CD4-positive, CD25-positive, alpha-beta regulatory T cell (primary cell): ENCODE data around the gene SLC9A8. TPM values are rescaled to one million over a fixed set of nuclear protein-coding genes. Genes with fewer than 3 reads are reported as not detected.

Source experiments
- ATAC-seq, 2 donors: fragments of 150-1000 bp; cut with Tn5 transposase; one replicate each; pipeline ENCODE4 v1.10.0; 2021; ENCODE audit warnings: low read depth in 2 of 2, moderate number of reproducible peaks in 2 of 2, moderate library complexity in 1 of 2
- DNase-seq, 3 donors: peaks; one replicate each; pipeline versions ENCODE4 v3.0.0 to v3.0.0-alpha.2; 2012 to 2022; ENCODE audit warnings: mixed read lengths in 1 of 3
- H3K27ac ChIP-seq: one replicate; pipeline ENCODE4 v1.7.0; 2013; ENCODE audit warnings: mild to moderate bottlenecking, low read length; ENCODE audit not compliant: insufficient read depth, poor library complexity, severe bottlenecking
- H3K27me3 ChIP-seq: one replicate; pipeline ENCODE4 v1.7.0; 2013; ENCODE audit warnings: low read length; ENCODE audit not compliant: control insufficient read depth, insufficient read depth
- H3K36me3 ChIP-seq: one replicate; pipeline ENCODE4 v1.7.0; 2013; ENCODE audit warnings: mild to moderate bottlenecking, low read length, moderate library complexity; ENCODE audit not compliant: control insufficient read depth, insufficient read depth
- H3K4me1 ChIP-seq: 2 replicates; pipeline ENCODE4 v1.7.0; 2013; ENCODE audit warnings: mild to moderate bottlenecking, low read length; ENCODE audit not compliant: insufficient read depth, control insufficient read depth, poor library complexity, severe bottlenecking
- H3K4me3 ChIP-seq: one replicate; pipeline ENCODE4 v1.7.0; 2013; ENCODE audit warnings: low read depth, mild to moderate bottlenecking, low read length, moderate library complexity
- H3K9me3 ChIP-seq, 2 experiments: 1 replicate in 1 of 2; 2 replicates in 1 of 2; pipeline ENCODE4 v1.7.0; 2013; ENCODE audit warnings: low read length in 2 of 2, mild to moderate bottlenecking in 1 of 2, moderate library complexity in 1 of 2; ENCODE audit not compliant: control insufficient read depth in 2 of 2
- H3K27ac Mint-ChIP-seq, 3 donors: one replicate each; pipeline ENCODE4 v1.8.0; 2020 to 2022; ENCODE audit warnings: mild to moderate bottlenecking in 3 of 3, mixed read lengths in 3 of 3, moderate library complexity in 2 of 3
- H3K27me3 Mint-ChIP-seq: one replicate; pipeline ENCODE4 v1.8.0; 2022; ENCODE audit warnings: mild to moderate bottlenecking, mixed read lengths
- H3K36me3 Mint-ChIP-seq: one replicate; pipeline ENCODE4 v1.8.0; 2020; ENCODE audit warnings: mixed read lengths
- H3K4me1 Mint-ChIP-seq, 4 donors: one replicate each; pipeline ENCODE4 v1.8.0; 2020 to 2022; ENCODE audit warnings: mixed read lengths in 4 of 4, mild to moderate bottlenecking in 1 of 4
- H3K4me3 Mint-ChIP-seq, 4 donors: one replicate each; pipeline ENCODE4 v1.8.0; 2020 to 2022; ENCODE audit warnings: mild to moderate bottlenecking in 4 of 4, mixed read lengths in 4 of 4, moderate library complexity in 3 of 4
- H3K9me3 Mint-ChIP-seq, 7 donors: one replicate each; pipeline ENCODE4 v1.8.0; 2020 to 2022; ENCODE audit warnings: mixed read lengths in 7 of 7, mild to moderate bottlenecking in 3 of 7, moderate library complexity in 2 of 7
- polyA plus RNA-seq, 4 donors: library from polyadenylated mRNA; unstranded; fragments of 300-500 nt; fragmentation: Illumina TruSeq; gene quantifications; one replicate each; pipeline ENCODE4 v1.2.3, GENCODE V29; 2021
- total RNA-seq: library from RNA; stranded (reverse); gene quantifications from one replicate; pipeline ENCODE4 v1.2.3, GENCODE V29; 2022

The SLC9A8 gene
- total and polyA plus RNA-seq, 5 donors from 2014 or later: 4.9 to 47.4 (median 7.0) TPM

- H3K36me3 Mint-ChIP-seq: no peaks in the 10 kb centered on the region
- no peak overlapping the region for H3K27ac ChIP-seq
- no peaks in the 10 kb centered on the region for H3K36me3 ChIP-seq
- no peaks in the 10 kb centered on the region for H3K9me3 ChIP-seq
- peaks cover under 1 to 7% (median 6%) of the 10 kb centered on the region in 4 donors for H3K4me1 Mint-ChIP-seq
- H3K27me3 ChIP-seq: no peaks in the 10 kb centered on the region
- DNase-seq (peak; percentile 64 to 86 (median 79)), ATAC-seq (peak; percentile 79 to 85)
- peak overlapping the region; percentile 28 to 90 (median 53) for H3K27ac Mint-ChIP-seq
- peaks cover 13% of the 10 kb centered on the region for H3K27me3 Mint-ChIP-seq
- no peaks in the 10 kb centered on the region for H3K9me3 Mint-ChIP-seq
- H3K4me3 ChIP-seq: no peak overlapping the region
- no peaks in the 10 kb centered on the region for H3K4me1 ChIP-seq
- peak overlapping the region in 1 of 4 donors; percentile 3 for H3K4me3 Mint-ChIP-seq
Observed at GRCh38 chr20:49928411-49929141, 115.9 kb downstream of the SLC9A8 start.

- no peak overlapping the region for H3K27ac Mint-ChIP-seq
- H3K9me3 Mint-ChIP-seq: no peaks in the 10 kb centered on the region
- H3K27me3 ChIP-seq: no peaks in the 10 kb centered on the region
- H3K4me3 Mint-ChIP-seq: no peak overlapping the region
- no peak for DNase-seq
- H3K9me3 ChIP-seq: no peaks in the 10 kb centered on the region
- no peak overlapping the region for H3K4me3 ChIP-seq
- peaks cover 9% of the 10 kb centered on the region for H3K27me3 Mint-ChIP-seq
- no peak for ATAC-seq
- H3K27ac ChIP-seq: no peak overlapping the region
- no peaks in the 10 kb centered on the region for H3K4me1 ChIP-seq
- H3K36me3 Mint-ChIP-seq: no peaks in the 10 kb centered on the region
- peaks cover 6 to 11% (median 10%) of the 10 kb centered on the region in 4 donors for H3K4me1 Mint-ChIP-seq
- H3K36me3 ChIP-seq: no peaks in the 10 kb centered on the region
Observed at GRCh38 chr20:49929142-49929494, 116.5 kb downstream of the SLC9A8 start.

DNA sequence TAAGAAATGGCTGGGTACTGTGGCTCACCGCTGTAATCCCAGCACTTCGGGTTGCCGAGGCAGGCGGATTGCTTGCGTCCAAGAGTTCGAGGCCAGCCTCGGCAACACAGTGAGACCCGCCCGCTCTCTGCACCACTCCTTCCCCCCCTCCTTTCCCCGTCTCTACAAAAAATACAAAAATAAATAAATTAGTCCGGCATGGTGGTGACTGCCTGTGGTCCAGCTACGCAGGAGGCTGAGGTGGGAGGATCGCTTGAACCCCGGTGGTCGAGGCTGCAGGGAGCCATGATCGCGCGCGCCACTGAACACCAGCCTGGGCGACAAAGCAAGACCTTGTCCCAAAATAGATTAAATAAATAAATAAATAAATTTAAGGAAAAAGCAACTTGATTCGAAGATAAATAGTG is 123.1 kb downstream of the SLC9A8 start:
- peaks cover 12% of the 10 kb centered on the region for H3K36me3 ChIP-seq
- H3K4me3 ChIP-seq: peak overlapping the region; percentile 69
- Mint-ChIP-seq H3K27me3 (peaks cover 4% of the 10 kb centered on the region), H3K27ac (peak overlapping the region in 2 of 3 donors; percentile 46 to 95), H3K9me3 (no peaks in the 10 kb centered on the region), H3K36me3 (no peaks in the 10 kb centered on the region), H3K4me1 (peaks cover 13 to 48% (median 39%) of the 10 kb centered on the region in 4 donors), H3K4me3 (peak overlapping the region; percentile 95 to 99 (median 98))
- ATAC-seq (no peak), DNase-seq (no peak)
- peak overlapping the region; percentile 88 for H3K27ac ChIP-seq
- no peaks in the 10 kb centered on the region for H3K9me3 ChIP-seq
- no peaks in the 10 kb centered on the region for H3K27me3 ChIP-seq
- H3K4me1 ChIP-seq: peaks cover 39% of the 10 kb centered on the region

- Mint-ChIP-seq H3K27ac (peak within 1 kb of the TSS; percentile 95 to 98 (median 97)), H3K4me3 (peak within 1 kb of the TSS; percentile 95 to 99 (median 98)), H3K9me3 (no peaks in the 10 kb centered on the region), H3K4me1 (peaks cover 13 to 55% (median 45%) of the 10 kb centered on the region in 4 donors), H3K36me3 (peaks cover 1% of the 10 kb centered on the region), H3K27me3 (peaks cover 4% of the 10 kb centered on the region)
- Histone ChIP-seq H3K9me3 (no peaks in the 10 kb centered on the region), H3K36me3 (peaks cover 19% of the 10 kb centered on the region), H3K27ac (peak within 1 kb of the TSS; percentile 88), H3K27me3 (no peaks in the 10 kb centered on the region), H3K4me1 (peaks cover 45% of the 10 kb centered on the region), H3K4me3 (peak within 1 kb of the TSS; percentile 98)
- peak; percentile 86 to 91 (median 88) for DNase-seq
- peak; percentile 93 to 96 for ATAC-seq
Observed at GRCh38 chr20:49936153-49937026, 123.8 kb downstream of the SLC9A8 start, which contains the start of gene RNF114. Gene RNF114, plus strand, starts transcription at chr20:49936397. Its CDS starts 16 bp downstream, at chr20:49936413.

DNA sequence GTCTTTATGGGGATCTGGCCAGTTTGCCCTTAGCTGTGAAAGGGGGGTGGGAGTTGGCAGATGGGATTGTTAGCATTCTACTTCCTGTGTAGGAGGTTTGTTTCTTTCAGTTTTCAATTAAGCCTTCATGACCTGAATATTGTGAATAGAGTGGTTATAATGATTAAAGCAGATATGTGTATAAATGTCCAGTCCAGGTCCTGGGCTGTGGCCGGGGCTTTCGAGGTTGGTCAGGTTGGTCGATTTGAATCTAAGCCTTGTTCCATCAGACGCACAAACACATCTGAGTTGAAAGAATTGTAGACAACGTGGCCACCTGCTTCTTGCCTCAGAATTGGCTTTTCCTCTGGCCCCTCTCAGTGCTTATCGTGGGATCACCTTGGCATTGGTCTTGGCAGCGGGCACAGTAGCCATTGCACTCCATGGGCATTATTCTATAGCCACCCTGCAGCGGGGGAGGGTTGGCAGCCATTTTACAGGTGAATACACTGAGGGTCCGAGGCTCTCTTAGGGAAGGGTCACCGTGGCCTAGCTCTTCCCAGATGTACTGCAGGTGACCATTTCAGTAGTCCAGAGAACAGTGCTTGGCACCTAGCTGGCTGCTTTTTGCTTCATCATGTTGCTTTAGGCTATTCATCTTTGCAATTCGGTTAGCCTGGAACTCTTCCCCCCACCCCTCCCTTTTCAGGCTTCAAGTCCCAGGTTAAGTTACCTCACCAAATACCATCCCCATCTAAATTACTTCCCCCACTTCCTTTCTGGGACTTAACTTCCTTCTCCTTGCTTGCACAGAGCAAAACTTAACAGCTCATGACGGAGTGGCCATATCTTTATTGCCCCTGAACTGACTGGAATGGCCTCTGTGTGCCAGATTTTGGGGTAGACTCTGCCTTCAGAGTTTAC is 124.7 kb downstream of the SLC9A8 start:
- no peak for ATAC-seq

DNA sequence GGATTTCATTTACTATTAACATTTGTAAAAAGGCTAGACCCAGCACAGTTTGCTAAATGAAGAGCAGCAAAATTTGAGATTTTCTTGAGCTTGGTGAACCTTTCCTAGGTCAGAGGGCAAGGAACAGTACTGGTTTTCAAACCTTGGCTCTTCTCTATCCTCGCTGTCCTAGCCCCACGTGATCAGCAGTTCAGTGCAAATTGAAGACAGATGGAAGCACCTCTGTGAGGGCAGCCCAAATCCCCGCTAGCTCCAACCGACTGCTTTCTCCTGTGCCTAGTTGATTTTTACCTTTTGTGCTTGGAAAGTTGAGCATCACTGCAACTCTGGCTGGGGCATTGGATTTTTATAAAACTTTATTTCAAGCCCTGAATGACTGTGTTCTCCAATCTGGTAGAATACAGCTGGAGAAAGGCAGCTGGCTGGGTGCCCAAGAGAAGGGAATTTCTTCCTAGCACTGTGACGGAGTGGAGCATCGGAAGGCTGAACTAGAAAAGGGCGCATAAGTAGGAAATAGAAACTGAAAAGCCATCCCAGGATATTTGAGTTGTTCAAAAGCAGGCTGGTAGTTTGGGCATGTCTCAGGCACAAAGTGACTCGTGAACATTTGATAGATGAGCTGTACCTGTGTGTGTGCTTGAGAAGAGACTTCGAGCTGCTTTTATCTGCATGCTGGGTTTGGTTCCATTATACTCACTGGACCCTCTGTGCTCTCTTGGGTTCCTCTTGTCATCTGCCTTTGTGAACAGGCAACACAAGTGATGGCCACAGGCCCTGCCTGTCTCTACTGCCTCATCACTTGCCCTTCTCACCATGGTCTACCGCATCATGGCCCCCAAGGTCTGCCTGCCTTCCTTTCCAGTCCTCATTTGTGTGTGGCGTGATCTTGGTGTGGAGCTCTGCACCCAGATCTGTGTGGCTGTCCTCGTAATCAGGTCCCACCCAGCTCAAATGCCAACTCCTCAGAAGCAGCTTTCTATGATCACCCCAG is 125.8 kb downstream of the SLC9A8 start:
- Mint-ChIP-seq H3K9me3 (no peaks in the 10 kb centered on the region), H3K4me1 (peaks cover 17 to 71% (median 54%) of the 10 kb centered on the region in 4 donors), H3K36me3 (peaks cover 3% of the 10 kb centered on the region), H3K4me3 (peak overlapping the region; percentile 95 to 99 (median 98)), H3K27me3 (peaks cover 4% of the 10 kb centered on the region), H3K27ac (peak overlapping the region; percentile 39 to 95 (median 67))
- peaks cover 38% of the 10 kb centered on the region for H3K36me3 ChIP-seq
- H3K4me1 ChIP-seq: peaks cover 50% of the 10 kb centered on the region
- no peak for DNase-seq
- H3K27me3 ChIP-seq: no peaks in the 10 kb centered on the region
- H3K4me3 ChIP-seq: peak overlapping the region; percentile 98
- H3K27ac ChIP-seq: no peak overlapping the region
- ATAC-seq: no peak
- H3K9me3 ChIP-seq: no peaks in the 10 kb centered on the region

More for the DNA sequence above, 124.7 kb downstream of the SLC9A8 start:
- Histone ChIP-seq H3K36me3 (peaks cover 27% of the 10 kb centered on the region), H3K9me3 (no peaks in the 10 kb centered on the region), H3K27ac (peak overlapping the region; percentile 88), H3K4me3 (peak overlapping the region; percentile 98), H3K27me3 (no peaks in the 10 kb centered on the region), H3K4me1 (peaks cover 46% of the 10 kb centered on the region)
- no peak for DNase-seq
- Mint-ChIP-seq H3K27ac (peak overlapping the region; percentile 95 to 98 (median 97)), H3K27me3 (peaks cover 4% of the 10 kb centered on the region), H3K4me3 (peak overlapping the region; percentile 95 to 99 (median 98)), H3K36me3 (peaks cover 3% of the 10 kb centered on the region), H3K4me1 (peaks cover 13 to 62% (median 49%) of the 10 kb centered on the region in 4 donors), H3K9me3 (no peaks in the 10 kb centered on the region)
